Right cardiac atrium (tissue), 5 donors: ENCODE measurements around the gene MRPS26. TPM values are rescaled to one million over a fixed set of nuclear protein-coding genes. Genes with fewer than 3 reads are reported as not detected.

ENCODE experiments used
- ATAC-seq, 2 donors: fragments of 200-7000 bp; cut with Tn5 transposase; one replicate each; pipeline versions ENCODE4 v1.8.0 to v1.9.1; 2020; ENCODE audit warnings: moderate library complexity in 2 of 2, mild to moderate bottlenecking in 1 of 2
- DNase-seq, 3 donors: peaks; one replicate each; pipeline ENCODE4 v3.0.0-alpha.2; 2020
- H3K27ac ChIP-seq: one replicate; pipeline ENCODE4 v1.5.1; 2013; ENCODE audit warnings: mild to moderate bottlenecking, low read length, control low read depth, moderate library complexity
- H3K27me3 ChIP-seq: one replicate; pipeline ENCODE4 v1.6.1; 2013; ENCODE audit not compliant: control insufficient read depth, insufficient read depth
- H3K4me1 ChIP-seq: one replicate; pipeline ENCODE4 v1.6.1; 2013; ENCODE audit warnings: low read length; ENCODE audit not compliant: control insufficient read depth, insufficient read depth
- H3K4me3 ChIP-seq: one replicate; pipeline ENCODE4 v1.5.1; 2013; ENCODE audit warnings: low read length, control low read depth
- H3K9me3 ChIP-seq: one replicate; pipeline ENCODE4 v1.6.1; 2013; ENCODE audit warnings: low read length; ENCODE audit not compliant: control insufficient read depth
- WGBS: extraction: QIAGEN DNeasy Blood & Tissue Kit; methylation state at CpG from one replicate; pipeline ENCODE4 v1.1.7; 2013; 5-methylcytosine and 5-hydroxymethylcytosine counted together
- intact Hi-C, 4 donors: fragments of 100-400 bp; cut with DNase I; formaldehyde crosslinking; loops; one replicate each; pipeline versions ENCODE4 v1.11.0 to v1.14.0; 2022 to 2023
- polyA plus RNA-seq: library from polyadenylated mRNA; stranded (reverse); fragments of 200-250 nt; gene quantifications from one replicate; pipeline ENCODE4 v1.2.3, GENCODE V29; 2013
- total RNA-seq, 4 donors: library from RNA; stranded (reverse); fragmentation: NEBNext Ultra II Directional; extraction: Animal tissue kit (Norgen Biotek cat#: 25700); gene quantifications; one replicate each; pipeline ENCODE4 v1.2.1, GENCODE V29; 2021
- donor health status: healthy with polysubstance abuse.
- donor health status: DM: no; HTN: yes; CAD: no.
- donor health status: DM: no; HTN: no; CAD: no.
- donor health status: DM: no; HTN: yes; CAD: no; lungs with severe emphysema.
- donor health status: DM: yes; HTN: yes; CAD: no.

MRPS26 gene
- total and polyA plus RNA-seq, 5 donors: 31.5 to 69.9 (median 46.7) TPM

DNA sequence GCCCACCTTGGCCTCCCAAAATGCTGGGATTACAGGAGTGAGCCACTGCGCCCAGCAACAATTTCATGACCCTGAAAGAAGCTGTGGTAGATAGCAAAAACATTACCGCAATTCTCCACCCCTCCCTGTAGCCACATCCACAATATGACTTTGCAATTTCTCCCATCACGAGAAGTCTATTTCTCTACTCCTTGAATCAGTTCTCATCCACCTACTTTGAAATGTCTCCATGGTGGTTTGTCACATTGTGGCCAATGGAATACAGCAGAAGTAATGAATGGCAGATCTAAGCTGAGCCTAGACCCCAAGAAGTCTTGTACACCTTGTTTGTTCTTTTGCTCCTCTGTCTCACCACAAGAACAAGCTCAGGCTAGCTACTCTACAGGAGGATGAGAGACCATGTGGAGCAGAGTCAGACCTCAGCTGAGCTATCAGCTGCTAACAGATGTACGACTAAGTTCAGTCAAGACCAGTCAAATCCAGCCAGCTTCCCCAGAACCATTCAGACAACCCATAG lies 31.8 kb downstream of the MRPS26 start:
- no peak overlapping the region for H3K27ac ChIP-seq
- no peak overlapping the region for H3K4me3 ChIP-seq
- intact Hi-C loops: no loop called here
- H3K9me3 ChIP-seq: no peaks in the 10 kb centered on the region
- no peaks in the 10 kb centered on the region for H3K27me3 ChIP-seq
- WGBS: 79% methylated on average over 4 of the region's 4 CpGs
- no peaks in the 10 kb centered on the region for H3K4me1 ChIP-seq
- ATAC-seq: no peak
- no peak for DNase-seq

DNA sequence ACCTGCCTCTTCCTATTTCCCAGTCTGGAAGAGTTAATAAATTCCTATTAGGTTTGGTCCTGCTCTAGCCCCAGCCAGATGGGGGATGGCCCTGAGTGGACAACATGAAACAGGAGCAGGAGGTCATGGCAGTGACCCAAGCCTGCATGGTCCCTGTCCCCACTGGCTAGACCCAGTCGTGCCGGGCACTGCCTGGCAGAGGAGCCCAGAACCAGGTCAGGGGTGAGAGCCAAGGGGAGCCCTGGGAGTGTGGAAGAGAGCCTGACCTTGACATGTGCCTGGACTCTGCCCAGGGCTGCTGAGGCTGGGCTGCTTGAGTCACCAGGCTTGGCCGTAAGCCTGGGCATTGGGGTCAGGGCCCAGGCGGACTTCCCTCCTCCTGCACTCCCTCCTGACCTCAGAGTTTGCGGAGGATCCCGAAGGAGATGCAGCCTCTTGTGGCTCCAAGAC lies 35.1 kb downstream of the MRPS26 start:
- Histone ChIP-seq H3K9me3 (no peaks in the 10 kb centered on the region), H3K27ac (no peak overlapping the region), H3K4me3 (no peak overlapping the region), H3K4me1 (no peaks in the 10 kb centered on the region), H3K27me3 (no peaks in the 10 kb centered on the region)
- peak; percentile 82 to 89 for ATAC-seq
- WGBS: 53% methylated on average over 6 of the region's 6 CpGs
- DNase-seq: peak; percentile 82 to 86 (median 84)
- intact Hi-C loops: no loop called here

DNA sequence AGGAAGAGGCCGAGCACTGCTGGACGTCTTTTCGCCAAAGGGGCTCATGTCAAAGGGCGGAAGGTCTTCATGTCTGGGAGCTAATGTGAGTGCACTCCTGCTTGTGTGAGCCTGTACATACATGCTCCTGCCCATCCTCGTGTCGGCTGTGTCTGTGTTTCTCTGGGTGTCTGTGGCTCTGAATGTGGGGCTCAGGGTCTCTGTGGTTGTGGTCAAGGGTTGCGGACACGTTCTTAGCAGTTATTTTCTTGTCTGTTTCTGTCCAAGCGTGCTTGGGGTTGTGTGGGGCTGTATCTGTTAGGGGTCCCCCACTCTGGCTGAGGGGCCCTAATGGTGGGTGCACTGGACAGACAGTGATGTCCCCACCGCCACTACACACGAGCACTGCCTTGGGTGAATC lies 35.8 kb downstream of the MRPS26 start:
- Histone ChIP-seq H3K27me3 (no peaks in the 10 kb centered on the region), H3K27ac (no peak overlapping the region), H3K9me3 (no peaks in the 10 kb centered on the region), H3K4me3 (no peak overlapping the region), H3K4me1 (no peaks in the 10 kb centered on the region)
- ATAC-seq (no peak), DNase-seq (no peak)
- intact Hi-C loops: no loop called here
- whole genome bisulfite sequencing: 87% methylated on average over 11 of the region's 11 CpGs

DNA sequence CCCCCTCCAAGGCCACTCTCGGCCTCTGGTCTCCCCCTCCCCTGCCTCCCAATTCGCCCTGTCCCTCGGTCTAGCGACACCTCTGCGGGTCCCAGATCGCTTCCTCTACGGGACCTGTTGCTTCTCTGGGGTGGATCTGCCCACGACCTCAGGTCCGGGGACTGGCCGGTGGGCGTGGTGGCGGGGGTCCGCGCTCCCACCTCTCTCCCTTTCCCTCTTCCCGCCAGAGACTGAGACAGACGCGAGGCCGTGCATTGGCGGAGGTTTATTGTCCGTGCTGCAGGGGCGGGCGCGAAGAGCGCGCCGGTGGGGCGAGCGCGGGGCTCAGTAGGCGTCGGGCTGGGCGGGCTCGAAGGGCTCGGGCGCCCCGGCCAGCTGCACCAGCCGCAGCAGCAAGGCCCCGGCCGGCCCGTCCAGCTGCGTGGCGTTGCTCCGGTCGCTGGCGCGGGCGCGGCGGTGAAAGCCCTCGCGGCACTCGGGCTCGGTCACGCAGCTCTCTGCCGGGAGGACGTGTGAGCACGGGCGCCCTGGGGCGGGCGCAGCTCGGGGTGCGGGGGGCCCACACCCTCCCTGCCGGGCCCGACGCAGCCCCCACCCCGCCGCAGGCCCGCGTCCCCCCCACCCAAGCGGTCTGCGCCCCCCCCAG lies 36.6 kb downstream of the MRPS26 start:
- DNase-seq (peak in 2 of 3 donors; percentile 56 to 57), ATAC-seq (peak; percentile 19)
- Histone ChIP-seq H3K27ac (no peak overlapping the region), H3K9me3 (no peaks in the 10 kb centered on the region), H3K4me3 (peak overlapping the region; percentile 27), H3K27me3 (no peaks in the 10 kb centered on the region), H3K4me1 (no peaks in the 10 kb centered on the region)
- intact Hi-C loops: no loop called here
- WGBS: 3% methylated on average over 70 of the region's 71 CpGs

DNA sequence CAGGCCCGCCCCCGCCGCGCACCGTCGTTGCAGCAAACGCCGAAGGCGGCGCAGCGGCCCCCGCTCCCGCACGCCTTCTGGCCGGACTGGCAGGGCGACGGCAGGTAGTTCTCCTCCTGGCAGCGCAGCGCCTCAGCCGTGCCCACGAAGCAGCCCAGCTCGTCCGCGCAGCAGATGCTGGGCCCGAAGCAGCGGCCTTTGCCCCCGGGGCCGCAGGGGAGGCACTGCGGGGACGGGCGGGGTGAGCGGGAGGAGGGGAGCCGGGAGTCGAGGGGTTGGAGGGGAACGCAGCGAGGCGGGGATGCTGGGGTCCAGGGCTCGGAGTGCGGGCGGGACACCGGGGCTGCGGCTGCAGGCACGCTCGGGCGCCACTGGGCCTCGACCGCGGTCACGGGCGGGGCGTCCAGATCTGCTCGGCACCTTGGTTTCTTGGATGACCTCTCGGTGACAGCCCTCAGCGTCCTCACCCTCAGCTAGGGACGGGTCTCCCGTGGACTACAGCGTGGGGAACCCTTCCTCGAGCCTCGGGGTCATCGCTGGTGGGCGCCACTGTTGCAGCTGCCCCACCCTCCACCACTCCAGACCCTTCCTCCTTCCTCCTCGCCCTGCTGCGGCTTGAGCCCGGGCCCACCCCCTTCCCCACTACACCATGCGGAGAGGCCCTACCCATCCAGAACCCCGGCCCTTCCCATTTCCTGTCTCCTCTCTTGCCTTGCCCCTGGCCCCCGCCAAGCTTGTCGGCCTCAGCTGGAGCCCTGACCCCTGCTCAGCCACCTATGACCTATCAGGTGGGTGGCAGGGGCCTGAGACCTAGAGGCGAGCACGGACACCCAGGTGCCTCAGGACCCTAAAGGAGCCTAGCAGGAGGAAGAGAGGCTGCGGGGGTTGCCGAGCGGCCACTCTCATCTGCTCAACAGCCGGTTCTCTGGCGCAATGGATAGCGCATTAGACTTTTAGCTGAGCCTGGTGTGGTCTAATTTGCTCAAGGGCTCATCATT lies 37.4 kb downstream of the MRPS26 start:
- Histone ChIP-seq H3K27ac (no peak overlapping the region), H3K4me1 (no peaks in the 10 kb centered on the region), H3K4me3 (peak overlapping the region; percentile 27), H3K9me3 (no peaks in the 10 kb centered on the region), H3K27me3 (no peaks in the 10 kb centered on the region)
- peak in 2 of 3 donors; percentile 41 to 63 for DNase-seq
- intact Hi-C loops: no loop called here
- 14% methylated on average over 76 of the region's 76 CpGs for WGBS
- ATAC-seq: no peak

DNA sequence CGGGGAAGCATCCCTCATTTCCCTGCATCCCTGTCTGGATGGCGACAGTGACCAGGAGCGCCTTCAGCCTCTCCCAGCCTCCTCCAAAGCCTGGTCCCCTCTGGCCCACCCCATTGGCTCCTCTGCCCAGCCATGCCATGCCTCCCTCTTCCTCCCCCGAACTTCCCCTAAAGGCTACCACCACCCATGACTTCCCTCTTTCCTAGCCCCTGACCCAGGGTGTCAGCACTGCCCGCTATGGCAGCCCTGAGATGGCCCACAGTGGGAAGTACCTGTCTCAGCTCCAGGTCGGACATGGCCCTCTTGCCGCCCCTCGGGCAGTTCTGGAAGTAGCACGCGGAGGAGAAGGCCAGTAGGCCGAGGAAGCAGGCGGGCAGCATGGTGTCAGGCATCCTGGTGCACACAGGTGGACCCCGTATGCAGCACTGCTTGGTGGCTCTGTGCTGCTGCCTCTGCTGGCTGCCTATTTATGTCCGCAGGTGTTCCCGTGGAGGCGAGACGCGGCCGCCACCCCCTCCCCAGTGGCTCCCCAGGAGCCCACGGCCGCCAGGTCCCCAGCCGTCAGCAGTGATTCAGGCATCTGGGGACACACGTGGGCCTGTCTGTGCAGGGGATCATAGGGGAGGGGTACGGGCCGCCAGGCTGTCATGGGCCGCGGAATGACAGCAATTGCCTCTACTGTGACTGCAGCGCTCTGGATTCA lies 38.6 kb downstream of the MRPS26 start, which contains the start of gene AVP:
AVP (minus strand) TSS at position 442 of the 703 bp plus-strand sequence; CDS start at position 392, 50 bp downstream.
- no peak within 1 kb of the TSS for H3K4me3 ChIP-seq
- H3K9me3 ChIP-seq: no peaks in the 10 kb centered on the region
- H3K27ac ChIP-seq: no peak within 1 kb of the TSS
- intact Hi-C loops: no loop called here
- no peaks in the 10 kb centered on the region for H3K4me1 ChIP-seq
- 83% methylated on average over 28 of the region's 28 CpGs for WGBS
- ATAC-seq (no peak), DNase-seq (peak in 1 of 3 donors; percentile 44)
- H3K27me3 ChIP-seq: no peaks in the 10 kb centered on the region

DNA sequence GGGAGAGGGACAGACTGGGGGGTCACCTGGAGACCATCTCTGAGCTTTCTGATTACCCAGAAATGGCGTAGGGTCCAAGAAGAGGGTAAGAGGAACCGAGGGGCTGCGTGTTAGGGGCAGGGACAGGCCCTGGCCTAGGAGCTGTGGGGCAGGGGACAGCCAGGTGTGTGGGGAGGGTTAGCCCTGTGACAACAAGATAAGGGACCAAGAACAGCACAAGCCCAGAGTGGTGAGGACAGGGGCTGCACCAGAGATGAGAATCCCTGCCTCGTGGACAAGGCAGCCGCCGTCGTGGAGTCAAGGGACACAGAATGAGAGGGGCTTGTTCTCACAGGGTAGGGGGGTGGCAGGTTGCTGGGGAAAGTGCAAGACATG lies 39.1 kb downstream of the MRPS26 start:
- DNase-seq (no peak), ATAC-seq (no peak)
- no peaks in the 10 kb centered on the region for H3K9me3 ChIP-seq
- no peaks in the 10 kb centered on the region for H3K4me1 ChIP-seq
- intact Hi-C loops: no loop called here
- no peaks in the 10 kb centered on the region for H3K27me3 ChIP-seq
- H3K4me3 ChIP-seq: no peak overlapping the region
- 87% methylated on average over 7 of the region's 7 CpGs for WGBS
- H3K27ac ChIP-seq: no peak overlapping the region

DNA sequence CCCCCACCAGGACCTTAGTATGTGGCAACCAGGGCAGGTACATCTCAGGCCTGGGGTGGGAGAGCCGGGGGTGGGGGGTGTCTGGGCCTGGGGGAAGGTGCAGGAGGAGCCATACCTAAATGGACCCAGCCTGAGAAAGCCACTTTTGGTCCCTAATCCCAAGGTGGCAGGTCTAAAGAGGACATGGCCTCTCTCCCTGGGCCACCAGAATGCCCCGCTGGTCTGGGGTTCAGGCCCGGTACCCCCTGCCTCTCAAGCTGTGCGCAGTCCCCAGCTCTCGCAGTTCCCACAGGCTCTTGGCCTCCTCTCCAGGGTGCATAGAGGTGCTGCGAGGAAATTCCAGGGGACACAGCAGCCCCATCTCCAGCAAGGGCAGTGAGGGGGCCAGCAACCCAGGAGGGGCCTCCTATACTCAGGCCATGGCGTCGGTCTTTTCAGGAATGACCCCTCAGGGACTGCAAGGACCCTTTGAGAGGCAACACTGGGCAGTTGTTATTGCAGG lies 39.8 kb downstream of the MRPS26 start:
- no peak for DNase-seq
- no peaks in the 10 kb centered on the region for H3K9me3 ChIP-seq
- H3K27ac ChIP-seq: no peak overlapping the region
- H3K4me3 ChIP-seq: no peak overlapping the region
- intact Hi-C loops: no loop called here
- H3K27me3 ChIP-seq: no peaks in the 10 kb centered on the region
- H3K4me1 ChIP-seq: no peaks in the 10 kb centered on the region
- ATAC-seq: no peak
- WGBS: 94% methylated on average over 8 of the region's 8 CpGs

DNA sequence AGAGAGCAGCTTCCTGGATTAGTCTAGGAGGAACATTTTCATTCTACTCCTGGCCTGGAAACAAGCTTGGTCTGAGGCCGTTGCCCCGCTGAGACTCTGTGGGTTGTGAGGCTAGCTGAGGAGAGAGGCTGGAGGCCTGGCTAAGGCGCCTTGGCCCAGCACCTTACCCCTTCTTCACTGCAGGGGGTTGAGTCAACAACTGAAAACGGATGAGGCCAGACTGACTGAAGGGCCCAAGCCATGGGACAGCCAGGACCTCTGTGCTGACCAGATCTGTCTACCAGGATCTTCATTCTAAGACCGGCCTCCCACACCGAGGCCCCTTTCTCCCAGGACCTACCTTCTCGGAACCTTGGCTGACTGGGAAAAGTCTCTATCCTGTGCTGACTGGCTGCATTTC lies 42.2 kb downstream of the MRPS26 start:
- Histone ChIP-seq H3K27ac (no peak overlapping the region), H3K4me1 (no peaks in the 10 kb centered on the region), H3K9me3 (no peaks in the 10 kb centered on the region), H3K4me3 (no peak overlapping the region), H3K27me3 (no peaks in the 10 kb centered on the region)
- intact Hi-C loops: no loop called here
- DNase-seq (no peak), ATAC-seq (no peak)
- 80% methylated on average over 7 of the region's 7 CpGs for whole genome bisulfite sequencing

DNA sequence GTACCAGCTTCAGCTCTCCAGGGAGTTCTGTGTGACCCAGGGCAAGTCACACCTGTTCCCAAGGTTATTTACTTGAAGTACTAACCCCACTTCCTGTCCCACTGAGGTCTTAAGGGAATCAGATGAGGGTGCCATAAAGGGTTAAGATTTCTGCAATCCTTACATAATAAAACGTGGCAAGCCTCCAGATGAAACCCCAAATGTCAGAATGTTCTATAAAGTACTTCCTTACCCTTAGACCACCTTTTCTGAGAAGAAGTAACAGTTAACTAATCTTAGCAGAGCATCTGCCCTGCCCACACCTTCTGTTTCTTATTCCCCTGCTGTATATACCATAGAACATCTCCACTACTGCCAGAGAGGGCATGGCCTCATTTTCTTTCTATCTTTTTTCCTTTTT lies 44.7 kb downstream of the MRPS26 start:
- ATAC-seq (no peak), DNase-seq (no peak)
- 11% methylated on average over 1 of the region's 1 CpG for WGBS
- no peak overlapping the region for H3K27ac ChIP-seq
- H3K4me3 ChIP-seq: no peak overlapping the region
- H3K4me1 ChIP-seq: no peaks in the 10 kb centered on the region
- no peaks in the 10 kb centered on the region for H3K27me3 ChIP-seq
- no peaks in the 10 kb centered on the region for H3K9me3 ChIP-seq
- intact Hi-C loops: no loop called here
